HCT116 (cell line): ENCODE measurements around the gene NR6A1. TPM values are rescaled to one million over a fixed set of nuclear protein-coding genes. Genes with fewer than 3 reads are reported as not detected.

Experiments used
- ATAC-seq: fragments of 200-7000 bp; cut with Tn5 transposase; 2 replicates; pipeline ENCODE4 v1.9.1; 2020; ENCODE audit warnings: mild to moderate bottlenecking, moderate library complexity
- BruUV-seq: library from RNA; stranded (reverse); fragments of 400-500 nt; replicated peaks from 2 replicates; lab custom pipeline; 2021; lab: Mats Ljungman, UMichigan
- CTCF ChIA-PET: fragments of 300-600 bp; sonication (Branson Sonifier 250); formaldehyde crosslinking; loops from one replicate; lab custom pipeline; 2021; ENCODE audit warnings: antibody characterized with exemption; lab: Charles Lee
- POLR2A ChIA-PET: fragments of 300-600, 350-600 bp; sonication (Branson Sonifier 250); formaldehyde crosslinking; loops from one replicate; lab custom pipeline; 2021; ENCODE audit warnings: antibody characterized with exemption; lab: Charles Lee
- RAD21 ChIA-PET, 2 experiments: fragments of 300-600 bp; sonication (Branson Sonifier 250); formaldehyde crosslinking; loops; one replicate each; lab custom pipeline; 2023; ENCODE audit warnings: low total read pairs in 2 of 2; ENCODE audit not compliant: uncharacterized antibody in 2 of 2, unreplicated experiment in 2 of 2, low non-redundant PET in 1 of 2; lab: Charles Lee
- DNase-seq: peaks from one replicate; pipeline ENCODE4 v3.0.0-alpha.2; 2010; ENCODE audit warnings: low read depth, low spot score
- H2AFZ ChIP-seq: fragments of 200-600 bp; shearing (Covaris generic), sonication (generic); 2 replicates; pipeline ENCODE4 v1.6.1; 2017; ENCODE audit warnings: low read depth, mixed run types, mixed read lengths, antibody characterized with exemption, low read length; ENCODE audit not compliant: poor library complexity, severe bottlenecking
- H3K27ac ChIP-seq: 2 replicates; pipeline ENCODE4 v1.5.1; 2012; ENCODE audit warnings: low read depth, low read length
- H3K27me3 ChIP-seq: fragments of 200-600 bp; sonication (generic); 2 replicates; pipeline ENCODE4 v1.6.1; 2016; ENCODE audit warnings: mixed run types, low read length, mixed read lengths; ENCODE audit not compliant: insufficient read depth
- H3K36me3 ChIP-seq, 2 experiments: fragments of 200-500 bp in 1 of 2; fragments of 200-600 bp in 1 of 2; sonication (Bioruptor generic) in 1 of 2; sonication (generic) in 1 of 2; 2 replicates each; pipeline versions ENCODE4 v1.5.1 to v1.6.1; 2014 to 2016; ENCODE audit warnings: low read length in 2 of 2, inconsistent platforms in 1 of 2, mixed read lengths in 1 of 2, mixed run types in 1 of 2; ENCODE audit not compliant: insufficient read depth in 2 of 2, control insufficient read depth in 1 of 2
- H3K4me1 ChIP-seq, 2 experiments: fragments of 200-600 bp in 1 of 2; sonication (generic) in 1 of 2; 2 replicates each; pipeline versions ENCODE4 v1.5.1 to v1.6.1; 2012 to 2017; ENCODE audit warnings: low read length in 2 of 2, inconsistent platforms in 1 of 2, mild to moderate bottlenecking in 1 of 2, mixed read lengths in 1 of 2, mixed run types in 1 of 2, moderate library complexity in 1 of 2; ENCODE audit not compliant: insufficient read depth in 2 of 2, control insufficient read depth in 1 of 2
- H3K4me2 ChIP-seq: fragments of 200-600 bp; sonication (generic); 2 replicates; pipeline ENCODE4 v1.6.1; 2017; ENCODE audit warnings: mixed run types, low read length, mixed read lengths
- H3K4me3 ChIP-seq, 2 experiments: fragments of 200-600 bp in 1 of 2; sonication (generic) in 1 of 2; replicated peaks in 1 of 2; 2 replicates each; pipeline ENCODE4 v1.5.1; 2011 to 2016; ENCODE audit warnings: low read length in 2 of 2, control low read depth in 1 of 2, low read depth in 1 of 2, mild to moderate bottlenecking in 1 of 2, mixed read lengths in 1 of 2, mixed run types in 1 of 2
- H3K79me2 ChIP-seq: fragments of 200-600 bp; sonication (generic); 2 replicates; pipeline ENCODE4 v1.6.1; 2017; ENCODE audit warnings: mild to moderate bottlenecking, mixed run types, low read length, moderate library complexity, mixed read lengths; ENCODE audit not compliant: insufficient read depth
- H3K9ac ChIP-seq: fragments of 200-600 bp; sonication (generic); 2 replicates; pipeline ENCODE4 v1.6.1; 2016; ENCODE audit warnings: low read length, mixed read lengths
- H3K9me2 ChIP-seq: fragments of 200-600 bp; sonication (generic), shearing (Covaris generic); 2 replicates; pipeline ENCODE4 v1.6.1; 2017; ENCODE audit warnings: mixed run types, mild to moderate bottlenecking, moderate library complexity; ENCODE audit not compliant: insufficient read depth
- H3K9me3 ChIP-seq, 2 experiments: fragments of 200-500 bp in 1 of 2; fragments of 200-600 bp in 1 of 2; sonication (Bioruptor generic) in 1 of 2; sonication (generic) in 1 of 2; 2 replicates each; pipeline ENCODE4 v1.6.1; 2014 to 2017; ENCODE audit warnings: low read length in 2 of 2, mixed read lengths in 2 of 2, inconsistent platforms in 1 of 2, low read depth in 1 of 2, mild to moderate bottlenecking in 1 of 2, mixed run types in 1 of 2, moderate library complexity in 1 of 2; ENCODE audit not compliant: control insufficient read depth in 1 of 2, insufficient read depth in 1 of 2
- H4K20me1 ChIP-seq: fragments of 200-600 bp; sonication (generic), shearing (Covaris generic); 2 replicates; pipeline ENCODE4 v1.6.1; 2017; ENCODE audit warnings: mixed run types, mild to moderate bottlenecking, moderate library complexity; ENCODE audit not compliant: insufficient read depth
- CBX3 ChIP-seq: IDR thresholded peaks from 2 replicates; pipeline ENCODE4 v1.6.1; 2012; ENCODE audit warnings: low read depth
- CEBPB ChIP-seq: IDR thresholded peaks from 2 replicates; pipeline ENCODE4 v1.6.1; 2012; ENCODE audit warnings: low read depth
- EGR1 ChIP-seq: IDR thresholded peaks from 2 replicates; pipeline ENCODE4 v1.6.1; 2012; ENCODE audit warnings: low read depth
- EZH2 ChIP-seq: fragments of 200-600 bp; sonication (generic); IDR thresholded peaks from 2 replicates; pipeline ENCODE4 v1.6.1; 2017; ENCODE audit warnings: antibody characterized with exemption, mixed run types
- EZH2phosphoT487 ChIP-seq: fragments of 200-600 bp; IDR thresholded peaks from 2 replicates; pipeline ENCODE4 v1.6.1; 2018; ENCODE audit warnings: antibody characterized with exemption, borderline replicate concordance
- POLR2A ChIP-seq: IDR thresholded peaks from 2 replicates; pipeline ENCODE4 v1.7.0; 2011; ENCODE audit warnings: borderline replicate concordance; ENCODE audit not compliant: insufficient read depth, insufficient read length; ENCODE audit errors: extremely low read depth
- SP1 ChIP-seq: IDR thresholded peaks from 2 replicates; pipeline ENCODE4 v1.6.1; 2012; ENCODE audit warnings: low read depth
- SRF ChIP-seq: IDR thresholded peaks from 2 replicates; pipeline ENCODE4 v1.6.1; 2012; ENCODE audit warnings: low read depth
- TCF7L2 ChIP-seq: IDR thresholded peaks from 2 replicates; pipeline ENCODE4 v1.7.0; 2011; ENCODE audit warnings: borderline replicate concordance, inconsistent platforms; ENCODE audit not compliant: insufficient read depth, insufficient read length; ENCODE audit errors: extremely low read depth
- YY1 ChIP-seq: IDR thresholded peaks from 2 replicates; pipeline ENCODE4 v1.6.1; 2011; ENCODE audit warnings: low read length, low read depth, moderate library complexity, mild to moderate bottlenecking; ENCODE audit not compliant: insufficient replicate concordance; ENCODE audit errors: extremely low read depth
- ZNF274 ChIP-seq: fragments of 200-500 bp; sonication (Bioruptor generic); IDR thresholded peaks from 2 replicates; pipeline ENCODE4 v1.6.1; 2014; ENCODE audit warnings: mild to moderate bottlenecking, low read depth, low read length, inconsistent platforms
- intact Hi-C: fragments of 100-400 bp; cut with micrococcal nuclease; formaldehyde crosslinking; loops from 2 replicates; pipeline ENCODE4 v1.10.0; 2022
- total RNA-seq: library from RNA; stranded (reverse); gene quantifications from one replicate; pipeline ENCODE4 v1.2.1, GENCODE V29; 2021; ENCODE audit not compliant: unreplicated experiment
- TF ChIP-seq, protein P1 (sequence below): IDR thresholded peaks from 2 replicates; pipeline ENCODE4 v1.6.1; 2011; ENCODE audit warnings: mild to moderate bottlenecking, low read length, moderate library complexity; ENCODE audit not compliant: insufficient replicate concordance; ENCODE audit errors: extremely low read depth
- TF ChIP-seq, protein P2 (sequence below): IDR thresholded peaks from 2 replicates; pipeline ENCODE4 v1.6.1; 2012
- TF ChIP-seq, protein P3 (sequence below): IDR thresholded peaks from 2 replicates; pipeline ENCODE4 v1.6.1; 2012

Gene NR6A1
- total RNA-seq, 1 experiment from 2014 or later = 9.9 TPM

DNA sequence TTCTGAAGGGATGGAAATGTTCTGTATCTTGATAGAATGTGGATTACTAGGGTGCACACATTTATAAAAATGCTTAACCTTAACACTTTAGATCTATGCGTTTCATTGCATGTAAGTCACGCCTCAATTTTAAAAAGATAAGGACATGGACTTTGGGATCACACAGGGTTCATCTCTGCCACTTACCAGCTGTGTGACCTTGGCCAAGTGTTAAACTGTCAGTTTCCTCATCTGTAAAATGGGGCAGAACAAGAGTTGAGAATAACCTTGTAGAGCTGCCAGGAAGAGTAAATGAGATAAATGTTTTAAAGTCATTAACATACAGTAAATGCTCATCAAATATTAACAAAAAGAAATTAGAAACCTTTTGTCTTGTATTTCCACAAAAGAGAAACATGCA lies 53.5 kb downstream of the NR6A1 start:
- CTCF ChIA-PET = interaction anchor here (0.9 to 1.2 kb wide), 3 partner anchors 47 to 136 kb away, joined by 3 to 5 read pairs (median 3); partner anchors contain the start of gene WDR38
- RAD21 ChIA-PET = no interaction called here
- TF ChIP-seq ZNF274 = no peak
- no peak for TF ChIP-seq EZH2phosphoT487
- TF ChIP-seq, protein P1, sequence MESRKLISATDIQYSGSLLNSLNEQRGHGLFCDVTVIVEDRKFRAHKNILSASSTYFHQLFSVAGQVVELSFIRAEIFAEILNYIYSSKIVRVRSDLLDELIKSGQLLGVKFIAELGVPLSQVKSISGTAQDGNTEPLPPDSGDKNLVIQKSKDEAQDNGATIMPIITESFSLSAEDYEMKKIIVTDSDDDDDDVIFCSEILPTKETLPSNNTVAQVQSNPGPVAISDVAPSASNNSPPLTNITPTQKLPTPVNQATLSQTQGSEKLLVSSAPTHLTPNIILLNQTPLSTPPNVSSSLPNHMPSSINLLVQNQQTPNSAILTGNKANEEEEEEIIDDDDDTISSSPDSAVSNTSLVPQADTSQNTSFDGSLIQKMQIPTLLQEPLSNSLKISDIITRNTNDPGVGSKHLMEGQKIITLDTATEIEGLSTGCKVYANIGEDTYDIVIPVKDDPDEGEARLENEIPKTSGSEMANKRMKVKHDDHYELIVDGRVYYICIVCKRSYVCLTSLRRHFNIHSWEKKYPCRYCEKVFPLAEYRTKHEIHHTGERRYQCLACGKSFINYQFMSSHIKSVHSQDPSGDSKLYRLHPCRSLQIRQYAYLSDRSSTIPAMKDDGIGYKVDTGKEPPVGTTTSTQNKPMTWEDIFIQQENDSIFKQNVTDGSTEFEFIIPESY = no peak
- no peak for TF ChIP-seq EZH2
- TF ChIP-seq, protein P2, sequence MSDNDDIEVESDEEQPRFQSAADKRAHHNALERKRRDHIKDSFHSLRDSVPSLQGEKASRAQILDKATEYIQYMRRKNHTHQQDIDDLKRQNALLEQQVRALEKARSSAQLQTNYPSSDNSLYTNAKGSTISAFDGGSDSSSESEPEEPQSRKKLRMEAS = no peak
- TF ChIP-seq CBX3 = no peak
- no peak for TF ChIP-seq SRF
- Histone ChIP-seq H3K79me2 (peaks cover 15% of the 10 kb centered on the region), H3K9ac (no peak overlapping the region), H3K27me3 (no peaks in the 10 kb centered on the region), H3K9me3 (no peaks in the 10 kb centered on the region), H3K4me2 (peak overlapping the region; percentile 67), H3K36me3 (no peaks in the 10 kb centered on the region), H3K27ac (no peak overlapping the region; the same call in 1 of the 2 replicates), H3K9me2 (no peaks in the 10 kb centered on the region), H3K4me1 (peaks cover 64 to 78% of the 10 kb centered on the region in 2 experiments), H2AFZ (no peak overlapping the region), H3K4me3 (no peak overlapping the region), H4K20me1 (peaks cover 14% of the 10 kb centered on the region)
- ATAC-seq (no peak), DNase-seq (no peak)
- no TSS peak for BruUV-seq
- intact Hi-C loops = no loop called here
- POLR2A ChIA-PET = interaction anchor here (0.6 to 1.2 kb wide), 2 partner anchors 9 to 11 kb away, joined by 3 read pairs; no protein-coding TSS in a partner anchor

DNA sequence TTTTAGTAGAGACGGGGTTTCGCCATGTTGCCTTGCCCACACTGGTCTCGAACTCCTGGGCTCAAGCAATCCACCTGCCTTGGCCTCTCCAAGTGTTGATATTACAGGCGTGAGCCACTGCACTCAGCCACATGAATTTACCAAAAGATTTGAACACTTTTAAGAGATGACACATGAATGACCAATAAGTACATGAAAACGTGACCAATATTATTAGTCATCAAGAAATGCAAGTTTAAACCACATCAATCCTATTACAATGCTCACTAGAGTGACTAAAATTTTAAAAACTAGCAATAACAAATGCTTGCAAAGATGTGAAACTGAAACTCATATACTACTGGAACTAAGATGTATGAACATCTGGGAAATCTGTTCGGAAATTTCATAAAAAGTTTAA lies 54.3 kb downstream of the NR6A1 start:
- peak; percentile 58 for ATAC-seq
- intact Hi-C loops = no loop called here
- Histone ChIP-seq H3K4me1 (peaks cover 56 to 71% of the 10 kb centered on the region in 2 experiments), H4K20me1 (peaks cover 14% of the 10 kb centered on the region), H3K9ac (peak overlapping the region; percentile 14; the same call in 1 of the 2 replicates), H3K79me2 (peaks cover 16% of the 10 kb centered on the region), H3K9me3 (no peaks in the 10 kb centered on the region), H3K4me2 (peak overlapping the region; percentile 67), H3K27ac (peak overlapping the region; percentile 28; the same call in 1 of the 2 replicates), H3K4me3 (peak overlapping the region in 1 of 2 experiments; percentile 25; a peak in 2 of 4 replicates), H3K27me3 (no peaks in the 10 kb centered on the region), H3K36me3 (no peaks in the 10 kb centered on the region), H3K9me2 (no peaks in the 10 kb centered on the region), H2AFZ (no peak overlapping the region)
- no TSS peak for BruUV-seq
- CTCF ChIA-PET = no interaction called here
- RAD21 ChIA-PET = no interaction called here
- peak; percentile 64 for DNase-seq
- POLR2A ChIA-PET = no interaction called here
- peak; percentile 28 for TF ChIP-seq TCF7L2
- TF ChIP-seq, protein P2 = peak; percentile 52; the same call in 1 of the 2 replicates
- TF ChIP-seq, protein P1 = no peak
- TF ChIP-seq EGR1 = 0 out of 2 replicates have a peak, but pooled peaks have one; percentile 22
- TF ChIP-seq CEBPB = peak; percentile 77
- no peak for TF ChIP-seq POLR2A
- no peak for TF ChIP-seq YY1
- TF ChIP-seq, protein P3, sequence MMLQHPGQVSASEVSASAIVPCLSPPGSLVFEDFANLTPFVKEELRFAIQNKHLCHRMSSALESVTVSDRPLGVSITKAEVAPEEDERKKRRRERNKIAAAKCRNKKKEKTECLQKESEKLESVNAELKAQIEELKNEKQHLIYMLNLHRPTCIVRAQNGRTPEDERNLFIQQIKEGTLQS = no peak
- TF ChIP-seq CBX3 = peak; percentile 73; the same call in 1 of the 2 replicates
- no peak for TF ChIP-seq EZH2phosphoT487
- peak; percentile 77 for TF ChIP-seq SP1
- TF ChIP-seq SRF = peak; percentile 75
